Psoas muscle (tissue), 8 donors: ENCODE data around the gene GABPA. TPM values are rescaled to one million over a fixed set of nuclear protein-coding genes. Genes with fewer than 3 reads are reported as not detected.

Experiments used
- ATAC-seq, 4 donors: fragments of 200-7000 bp; cut with Tn5 transposase; one replicate each; pipeline ENCODE4 v1.9.1; 2020; ENCODE audit warnings: moderate library complexity in 3 of 4, mild to moderate bottlenecking in 2 of 4
- DNase-seq, 2 donors: peaks; one replicate each; pipeline ENCODE4 v3.0.0-alpha.2; 2020
- H3K27ac ChIP-seq: fragments of 200-600 bp; one replicate; pipeline ENCODE4 v1.8.0; 2022
- H3K27me3 ChIP-seq, 3 donors: fragments of 200-600 bp in 1 of 3; one replicate each; pipeline versions ENCODE4 v1.6.1 to v1.8.0; 2013 to 2022; ENCODE audit warnings: low read length in 2 of 3, mild to moderate bottlenecking in 2 of 3, moderate library complexity in 1 of 3; ENCODE audit not compliant: insufficient read depth in 3 of 3
- H3K36me3 ChIP-seq, 2 donors: fragments of 200-600 bp in 1 of 2; one replicate each; pipeline versions ENCODE4 v1.6.1 to v1.8.0; 2013 to 2022; ENCODE audit warnings: low read depth in 1 of 2, mild to moderate bottlenecking in 1 of 2, moderate library complexity in 1 of 2; ENCODE audit not compliant: insufficient read depth in 1 of 2
- H3K4me1 ChIP-seq: fragments of 200-600 bp; one replicate; pipeline ENCODE4 v1.8.0; 2022
- H3K4me3 ChIP-seq: fragments of 200-600 bp; one replicate; pipeline ENCODE4 v1.8.0; 2022; ENCODE audit warnings: mild to moderate bottlenecking
- H3K9me3 ChIP-seq: fragments of 200-600 bp; one replicate; pipeline ENCODE4 v1.8.0; 2022
- WGBS, 3 donors: extraction: QIAGEN DNeasy Blood & Tissue Kit; methylation state at CpG; one replicate each; pipeline versions ENCODE4 v1.1.6 to v1.1.7; 2013; 5-methylcytosine and 5-hydroxymethylcytosine counted together
- intact Hi-C, 2 donors: fragments of 100-400 bp; cut with DNase I; formaldehyde crosslinking; loops; one replicate each; pipeline versions ENCODE4 v1.11.0 to v1.14.2; 2022
- polyA plus RNA-seq, 3 donors: library from polyadenylated mRNA; stranded (reverse); fragments of 200-250 nt; gene quantifications; one replicate each; pipeline ENCODE4 v1.2.3, GENCODE V29; 2013
- total RNA-seq, 4 donors: library from RNA; stranded (reverse); fragmentation: NEBNext Ultra II Directional in 2 of 4; extraction: Animal tissue kit (Norgen Biotek cat#: 25700) in 2 of 4; gene quantifications; one replicate each; pipeline versions ENCODE4 v1.2.1 to v1.2.4, GENCODE V29; 2021 to 2023
- TF ChIP-seq, protein P1 (sequence below): fragments of 200-600 bp; IDR thresholded peaks from one replicate; pipeline ENCODE4 v1.8.0; 2022; ENCODE audit warnings: antibody characterized with exemption
- donor health status: healthy with polysubstance abuse.
- donor health status: DM: no; HTN: no; CAD: no; lungs with moderate emphysema.
- donor health status: Bipolar disorder and iron deficiency.
- donor health status: healthy.
- donor health status: DM: yes; HTN: yes; CAD: no.
- donor health status: DM: no; HTN: no; CAD: no.
- donor health status: DM: no; HTN: no; CAD: no.
- donor health status: DM: yes; HTN: yes; CAD: no.

GABPA gene
- total and polyA plus RNA-seq, 7 donors, result 5.7 to 22.3 (median 13.1) TPM

GRCh38 chr21:25759573-25759972 is 24.8 kb downstream of the GABPA start:
- TF ChIP-seq, protein P1, sequence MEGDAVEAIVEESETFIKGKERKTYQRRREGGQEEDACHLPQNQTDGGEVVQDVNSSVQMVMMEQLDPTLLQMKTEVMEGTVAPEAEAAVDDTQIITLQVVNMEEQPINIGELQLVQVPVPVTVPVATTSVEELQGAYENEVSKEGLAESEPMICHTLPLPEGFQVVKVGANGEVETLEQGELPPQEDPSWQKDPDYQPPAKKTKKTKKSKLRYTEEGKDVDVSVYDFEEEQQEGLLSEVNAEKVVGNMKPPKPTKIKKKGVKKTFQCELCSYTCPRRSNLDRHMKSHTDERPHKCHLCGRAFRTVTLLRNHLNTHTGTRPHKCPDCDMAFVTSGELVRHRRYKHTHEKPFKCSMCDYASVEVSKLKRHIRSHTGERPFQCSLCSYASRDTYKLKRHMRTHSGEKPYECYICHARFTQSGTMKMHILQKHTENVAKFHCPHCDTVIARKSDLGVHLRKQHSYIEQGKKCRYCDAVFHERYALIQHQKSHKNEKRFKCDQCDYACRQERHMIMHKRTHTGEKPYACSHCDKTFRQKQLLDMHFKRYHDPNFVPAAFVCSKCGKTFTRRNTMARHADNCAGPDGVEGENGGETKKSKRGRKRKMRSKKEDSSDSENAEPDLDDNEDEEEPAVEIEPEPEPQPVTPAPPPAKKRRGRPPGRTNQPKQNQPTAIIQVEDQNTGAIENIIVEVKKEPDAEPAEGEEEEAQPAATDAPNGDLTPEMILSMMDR, result no peak
- DNase-seq, result no peak
- H3K27ac ChIP-seq, result no peak overlapping the region
- no peak overlapping the region for H3K4me3 ChIP-seq
- intact Hi-C loops, result no loop called here
- ATAC-seq, result no peak
- no peaks in the 10 kb centered on the region for H3K4me1 ChIP-seq
- no peaks in the 10 kb centered on the region for H3K27me3 ChIP-seq
- WGBS, 3 donors, result 78 to 86% (median 85%) methylated on average over 1 of the region's 1 CpG
- no peaks in the 10 kb centered on the region for H3K9me3 ChIP-seq
- peaks cover 4 to 74% of the 10 kb centered on the region in 2 donors for H3K36me3 ChIP-seq

DNA sequence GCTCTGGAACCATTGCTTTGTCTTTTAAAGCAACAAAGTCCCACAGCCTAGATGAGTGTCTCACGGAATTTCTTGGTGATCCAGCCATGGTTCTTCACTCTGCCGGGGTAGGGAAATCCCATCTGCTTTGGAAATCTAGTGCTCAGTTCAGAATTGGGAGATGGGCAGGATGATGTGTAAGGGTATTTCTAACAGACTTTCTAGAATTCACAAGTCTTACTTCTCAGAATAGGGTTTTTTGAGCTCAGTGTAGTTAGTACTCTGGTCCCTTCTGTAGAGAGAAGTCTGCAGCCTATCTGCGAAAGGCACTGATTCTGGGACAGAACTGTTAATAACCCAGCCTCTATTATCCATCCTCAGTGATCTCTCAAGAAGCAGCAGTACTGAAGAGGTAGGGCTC is 25.3 kb downstream of the GABPA start:
- Histone ChIP-seq H3K27ac (no peak overlapping the region), H3K4me1 (no peaks in the 10 kb centered on the region), H3K27me3 (no peaks in the 10 kb centered on the region), H3K4me3 (no peak overlapping the region), H3K9me3 (no peaks in the 10 kb centered on the region), H3K36me3 (peaks cover 4 to 74% of the 10 kb centered on the region in 2 donors)
- TF ChIP-seq, protein P1, result no peak
- DNase-seq (no peak), ATAC-seq (no peak)
- intact Hi-C loops, result no loop called here
- WGBS, 3 donors, result 94 to 100% (median 98%) methylated on average over 3 of the region's 3 CpGs

DNA sequence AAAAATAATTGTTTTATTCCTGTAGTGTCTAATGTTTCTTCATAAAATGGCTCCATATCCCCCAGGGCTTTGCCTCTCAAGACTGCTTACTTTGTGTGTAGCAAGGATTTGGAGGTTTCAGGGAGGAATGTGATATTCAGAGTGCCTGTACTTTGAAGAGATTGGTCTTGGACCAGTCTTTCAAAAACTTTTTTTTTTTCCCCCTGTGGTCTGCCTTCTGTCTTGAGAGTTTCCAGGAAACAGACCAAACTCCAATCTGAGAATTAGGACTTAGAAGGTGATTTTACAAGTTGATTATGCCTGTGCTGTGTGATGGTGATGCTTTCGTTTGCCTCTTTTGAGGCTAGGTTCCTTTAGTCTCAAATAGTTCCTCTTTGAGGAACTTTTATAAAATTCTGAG is 25.9 kb downstream of the GABPA start:
- no peak overlapping the region for H3K4me3 ChIP-seq
- H3K36me3 ChIP-seq, result peaks cover 4 to 79% of the 10 kb centered on the region in 2 donors
- H3K27me3 ChIP-seq, result no peaks in the 10 kb centered on the region
- TF ChIP-seq, protein P1, result no peak
- DNase-seq, result no peak
- no peak for ATAC-seq
- WGBS, 3 donors, result 94 to 97% (median 96%) methylated on average over 1 of the region's 1 CpG
- H3K27ac ChIP-seq, result no peak overlapping the region
- intact Hi-C loops, result no loop called here
- H3K9me3 ChIP-seq, result no peaks in the 10 kb centered on the region
- no peaks in the 10 kb centered on the region for H3K4me1 ChIP-seq

DNA sequence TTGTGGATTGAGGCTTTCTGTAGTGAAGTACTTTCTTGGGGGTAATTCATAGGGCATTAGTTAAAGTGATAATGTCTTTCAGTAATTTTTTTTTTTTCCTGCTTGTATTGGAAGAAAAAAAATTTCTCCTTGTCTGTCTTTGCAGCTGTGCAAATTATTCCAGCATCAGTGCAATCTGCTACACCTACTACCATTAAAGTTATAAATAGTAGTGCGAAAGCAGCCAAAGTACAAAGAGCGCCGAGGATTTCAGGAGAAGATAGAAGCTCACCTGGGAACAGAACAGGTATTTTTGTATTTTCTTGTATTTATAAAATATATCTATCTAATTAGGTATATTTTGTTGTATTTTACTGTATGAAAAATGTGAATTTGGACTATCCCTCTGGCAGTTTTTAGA is 29.3 kb downstream of the GABPA start:
- WGBS, 3 donors, result 84 to 91% (median 87%) methylated on average over 3 of the region's 3 CpGs

GRCh38 chr21:25767921-25768320 is 33.1 kb downstream of the GABPA start:
- no peaks in the 10 kb centered on the region for H3K27me3 ChIP-seq
- ATAC-seq (no peak), DNase-seq (no peak)
- intact Hi-C loops, result no loop called here
- no peaks in the 10 kb centered on the region for H3K4me1 ChIP-seq
- WGBS, 3 donors, result 83 to 88% (median 84%) methylated on average over 3 of the region's 3 CpGs
- H3K36me3 ChIP-seq, result peaks cover 6 to 77% of the 10 kb centered on the region in 2 donors
- H3K27ac ChIP-seq, result no peak overlapping the region
- TF ChIP-seq, protein P1, result no peak
- H3K9me3 ChIP-seq, result no peaks in the 10 kb centered on the region
- no peak overlapping the region for H3K4me3 ChIP-seq

More for the DNA sequence above, 29.3 kb downstream of the GABPA start:
- Histone ChIP-seq H3K27ac (no peak overlapping the region), H3K4me3 (no peak overlapping the region), H3K9me3 (no peaks in the 10 kb centered on the region), H3K36me3 (peaks cover 7 to 98% of the 10 kb centered on the region in 2 donors), H3K4me1 (no peaks in the 10 kb centered on the region), H3K27me3 (no peaks in the 10 kb centered on the region)
- intact Hi-C loops, result no loop called here
- TF ChIP-seq, protein P1, result no peak
- DNase-seq (no peak), ATAC-seq (no peak)
